Central memory CD4-positive, alpha-beta T cell (primary cell): Measurements from ENCODE around the gene TBC1D17.
A peak's percentile ranks its signal among the peaks of the same experiment; 100 is the strongest.

Experiments
- DNase-seq: peaks from one replicate; pipeline ENCODE4 v3.0.0; 2022
- total RNA-seq, 3 experiments: gene quantifications; one replicate each; lab custom pipeline; 2026; lab: John Stamatoyannopoulos, UW

Gene TBC1D17
- 27.6 to 67.5 (median 59.9) reads per million in 3 experiments for total RNA-seq

GRCh38 chr19:49877020-49877878 lies at the start of gene TBC1D17, which contains the start of gene AKT1S1:
TBC1D17 (plus strand) TSS chr19:49877702; CDS start chr19:49877724, 22 bp downstream.
AKT1S1 (minus strand) TSS chr19:49877355; CDS start chr19:49873295, 4,060 bp downstream.
- DNase-seq, result peak; percentile 100

- DNase-seq, result no peak
Observed at GRCh38 chr19:49829200-49829599, 48.3 kb upstream of the TBC1D17 start.

GRCh38 chr19:49829721-49830120 lies 47.8 kb upstream of the TBC1D17 start:
- DNase-seq, result no peak

GRCh38 chr19:49830766-49831165 lies 46.7 kb upstream of the TBC1D17 start:
- DNase-seq, result no peak

GRCh38 chr19:49831592-49831991 lies 45.9 kb upstream of the TBC1D17 start:
- no peak for DNase-seq

GRCh38 chr19:49832556-49832955 lies 44.9 kb upstream of the TBC1D17 start:
- DNase-seq, result no peak

- DNase-seq, result no peak
Observed at GRCh38 chr19:49833599-49833998, 43.9 kb upstream of the TBC1D17 start.

GRCh38 chr19:49835562-49835961 lies 41.9 kb upstream of the TBC1D17 start:
- no peak for DNase-seq

GRCh38 chr19:49836176-49837008 lies 41.1 kb upstream of the TBC1D17 start:
- DNase-seq, result no peak

- no peak for DNase-seq
Observed at GRCh38 chr19:49837009-49837310, 40.5 kb upstream of the TBC1D17 start.

GRCh38 chr19:49837425-49837824 lies 40.1 kb upstream of the TBC1D17 start:
- no peak for DNase-seq

GRCh38 chr19:49838885-49839588 lies 38.5 kb upstream of the TBC1D17 start:
- DNase-seq, result no peak

GRCh38 chr19:49839713-49840112 lies 37.8 kb upstream of the TBC1D17 start:
- DNase-seq, result no peak

- no peak for DNase-seq
Observed at GRCh38 chr19:49840321-49840720, 37.2 kb upstream of the TBC1D17 start.

GRCh38 chr19:49840736-49841249 lies 36.7 kb upstream of the TBC1D17 start:
- DNase-seq, result no peak

- no peak for DNase-seq
Observed at GRCh38 chr19:49843265-49843664, 34.2 kb upstream of the TBC1D17 start.

- DNase-seq, result no peak
Observed at GRCh38 chr19:49844138-49845095, 33.1 kb upstream of the TBC1D17 start.

- no peak for DNase-seq
Observed at GRCh38 chr19:49845414-49845813, 32.1 kb upstream of the TBC1D17 start.

- DNase-seq, result no peak
Observed at GRCh38 chr19:49846408-49846807, 31.1 kb upstream of the TBC1D17 start.

GRCh38 chr19:49847731-49848696 lies 29.5 kb upstream of the TBC1D17 start:
- DNase-seq, result peak; percentile 23
